Measurements from ENCODE around the gene INKA2. TPM values are rescaled to one million over a fixed set of nuclear protein-coding genes. Genes with fewer than 3 reads are reported as not detected.

The INKA2 gene
- total RNA-seq, 1 experiment from 2014 or later, result 12.3 TPM

DNA sequence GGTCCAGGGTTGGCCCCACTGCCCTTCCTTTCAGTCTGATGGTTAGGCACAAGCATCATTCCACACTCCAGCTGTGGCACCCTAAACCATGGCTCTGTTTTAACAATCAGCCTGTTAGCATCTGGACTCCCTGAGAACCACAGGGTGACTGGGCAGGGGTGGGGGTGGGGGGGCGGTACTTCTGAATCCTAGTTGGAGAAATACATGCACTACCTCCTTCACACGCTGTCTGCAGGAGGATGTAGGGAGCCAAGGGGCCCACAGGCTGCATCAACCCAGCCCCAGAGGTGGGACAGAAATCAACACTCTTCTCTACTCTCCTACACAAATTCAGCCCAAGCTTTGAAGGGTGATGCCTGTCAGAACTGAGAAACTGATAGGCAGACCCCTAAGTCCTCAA, 40.4 kb upstream of the INKA2 start:
- H3K9me3 ChIP-seq (ENCODE audit: control insufficient read depth, low read depth, low read length), result no peaks in the 10 kb centered on the region
- H2BK12ac ChIP-seq (ENCODE audit: insufficient read length, low read depth, low read length), result no peak overlapping the region
- no peak overlapping the region for H2AK5ac ChIP-seq (ENCODE audit: insufficient read length, low read length)
- no CpG with 5 or more reads among the region's 2 CpGs for WGBS (ENCODE audit: extremely low coverage, insufficient read length, low lambda C conversion rate)
- H4K20me1 ChIP-seq (ENCODE audit: control insufficient read depth, insufficient read depth, insufficient read length), result no peaks in the 10 kb centered on the region
- H3K79me1 ChIP-seq (ENCODE audit: insufficient read depth, low read depth, low read length, poor library complexity, severe bottlenecking), result no peaks in the 10 kb centered on the region
- H3K27ac Mint-ChIP-seq, result no peak overlapping the region
- H3K23ac ChIP-seq (ENCODE audit: insufficient read length, low read depth, low read length), result no peak overlapping the region
- no peak overlapping the region for H3K4me2 ChIP-seq (ENCODE audit: insufficient read depth, insufficient read length, low read length)
- no peak overlapping the region for H3K9ac ChIP-seq (ENCODE audit: extremely low read depth, insufficient read length, low read length)
- no peak for DNase-seq
- no peaks in the 10 kb centered on the region for H3K79me2 ChIP-seq (ENCODE audit: insufficient read depth, low read length)
- H2BK5ac ChIP-seq (ENCODE audit: insufficient read length, low read length), result no peak overlapping the region
- H3K18ac ChIP-seq (ENCODE audit: insufficient read length, low read depth, low read length), result no peak overlapping the region
- H3K27me3 Mint-ChIP-seq (ENCODE audit: low read depth), result no peaks in the 10 kb centered on the region; the same call in 1 of the 2 replicates
- H3K23me2 ChIP-seq (ENCODE audit: insufficient read length, low read depth, low read length, poor library complexity, severe bottlenecking), result no peaks in the 10 kb centered on the region
- no peak for TF ChIP-seq CTCF (conservative IDR thresholded peaks at IDR 0.05)
- no peak overlapping the region for H2BK120ac ChIP-seq (ENCODE audit: low read depth, low read length, poor library complexity, severe bottlenecking)
- H3K4me3 Mint-ChIP-seq, result no peak overlapping the region
- no peak overlapping the region for H4K8ac ChIP-seq (replicated peaks; ENCODE audit: insufficient read length, low read depth, low read length)
- no peak overlapping the region for H3K56ac ChIP-seq (ENCODE audit: insufficient read length, low read depth, low read length)
- H4K91ac ChIP-seq (ENCODE audit: insufficient read length, low read depth, low read length), result no peak overlapping the region
- H3K4me1 ChIP-seq (ENCODE audit: insufficient read depth, low read length), result no peaks in the 10 kb centered on the region; the same call in 1 of the 2 replicates
- H3K4me1 Mint-ChIP-seq, result peaks cover 22 to 25% of the 10 kb centered on the region in 2 experiments
- H3K9me3 Mint-ChIP-seq, result no peaks in the 10 kb centered on the region
- no peaks in the 10 kb centered on the region; a peak in 1 of 7 replicates for H3K36me3 Mint-ChIP-seq (ENCODE audit: insufficient read depth in 1 of 3, low read depth in 3 of 3)
- H3K27ac ChIP-seq (ENCODE audit: insufficient read length, low read depth, low read length), result no peak overlapping the region
- H3T11ph ChIP-seq (ENCODE audit: low read length), result no peak overlapping the region
- no peak overlapping the region for H2BK15ac ChIP-seq (ENCODE audit: low read depth, low read length)
- H3K27me3 ChIP-seq (ENCODE audit: insufficient read depth, low read length), result no peaks in the 10 kb centered on the region; the same call in 1 of the 2 replicates
- no peak overlapping the region for H2AFZ ChIP-seq (ENCODE audit: low read length)
- no peak overlapping the region for H4K5ac ChIP-seq (ENCODE audit: insufficient read length, low read depth, low read length)
- H2BK20ac ChIP-seq (ENCODE audit: low read depth, low read length, poor library complexity, severe bottlenecking), result no peak overlapping the region
- no peak overlapping the region for H3K4ac ChIP-seq (ENCODE audit: low read depth, low read length)
- H3K14ac ChIP-seq (ENCODE audit: insufficient read depth, low read length), result no peak overlapping the region
